WERI-Rb-1 (cell line): ENCODE data around the gene GPR183.
A peak's percentile ranks its signal among the peaks of the same experiment; 100 is the strongest.

Experiments used
- DNase-seq: peaks from one replicate; pipeline ENCODE4 v3.0.0-alpha.2; 2020
- H3K27ac ChIP-seq: fragments of 250-450 bp; sonication (Bioruptor Pico); 2 replicates; pipeline ENCODE4 v1.5.1; 2020; ENCODE audit warnings: mild to moderate bottlenecking, moderate library complexity
- H3K27me3 ChIP-seq: fragments of 250-450 bp; sonication (Bioruptor Pico); 2 replicates; pipeline ENCODE4 v1.5.1; 2021; ENCODE audit warnings: mild to moderate bottlenecking, low read depth, moderate library complexity; ENCODE audit not compliant: insufficient read depth, severe bottlenecking
- H3K36me3 ChIP-seq: fragments of 250-450 bp; sonication (Bioruptor Pico); 2 replicates; pipeline ENCODE4 v1.5.1; 2020; ENCODE audit warnings: mild to moderate bottlenecking, moderate library complexity
- H3K4me3 ChIP-seq: 2 replicates; pipeline ENCODE4 v1.5.1; 2011; ENCODE audit warnings: low read depth, mild to moderate bottlenecking, control low read depth, low read length
- H3K9me3 ChIP-seq: fragments of 250-450 bp; sonication (Bioruptor Pico); 2 replicates; pipeline ENCODE4 v1.5.1; 2021; ENCODE audit warnings: mild to moderate bottlenecking, moderate library complexity; ENCODE audit not compliant: severe bottlenecking
- CTCF ChIP-seq: IDR thresholded peaks from 2 replicates; pipeline ENCODE4 v1.5.1; 2011; ENCODE audit warnings: low read depth, mild to moderate bottlenecking, control low read depth, inconsistent platforms, low read length

The GPR183 gene

GRCh38 chr13:99268822-99269221 lies 38.4 kb downstream of the GPR183 start:
- DNase-seq: no peak
- H3K36me3 ChIP-seq: peaks cover 3% of the 10 kb centered on the region
- no peak overlapping the region for H3K4me3 ChIP-seq
- peaks cover 7% of the 10 kb centered on the region for H3K9me3 ChIP-seq
- H3K27ac ChIP-seq: no peak overlapping the region
- TF ChIP-seq CTCF: no peak
- H3K27me3 ChIP-seq: no peaks in the 10 kb centered on the region

GRCh38 chr13:99267927-99268326 lies 39.3 kb downstream of the GPR183 start:
- no peak for DNase-seq
- Histone ChIP-seq H3K36me3 (peaks cover 6% of the 10 kb centered on the region), H3K27me3 (no peaks in the 10 kb centered on the region), H3K27ac (no peak overlapping the region), H3K9me3 (peaks cover 7% of the 10 kb centered on the region), H3K4me3 (no peak overlapping the region)
- no peak for TF ChIP-seq CTCF

DNA sequence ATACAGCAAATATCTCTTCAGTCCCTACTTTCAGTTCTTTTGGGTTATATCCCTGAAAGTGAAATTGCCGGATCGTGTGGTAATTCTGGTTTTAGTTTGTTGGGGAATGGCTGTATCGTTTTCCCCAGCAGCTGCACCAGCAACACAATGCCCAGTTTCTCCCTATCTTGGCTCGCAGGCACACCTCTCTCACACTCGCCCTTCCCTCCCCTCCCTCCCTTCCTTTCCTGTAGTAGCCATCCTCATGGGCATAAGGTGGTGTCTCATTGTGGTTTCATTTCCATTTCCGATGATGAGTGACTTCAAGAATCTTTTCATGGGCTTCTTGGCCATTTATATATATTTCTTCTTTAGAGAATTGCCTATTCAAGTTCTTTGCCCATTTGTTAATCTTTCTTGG lies 40.4 kb downstream of the GPR183 start:
- TF ChIP-seq CTCF: no peak
- Histone ChIP-seq H3K27me3 (no peaks in the 10 kb centered on the region), H3K4me3 (no peak overlapping the region), H3K9me3 (no peaks in the 10 kb centered on the region), H3K27ac (no peak overlapping the region), H3K36me3 (peaks cover 8% of the 10 kb centered on the region)
- DNase-seq: no peak

GRCh38 chr13:99265821-99266426 lies 41.3 kb downstream of the GPR183 start:
- peak; percentile 58 for TF ChIP-seq CTCF
- no peaks in the 10 kb centered on the region for H3K9me3 ChIP-seq
- DNase-seq: peak; percentile 30
- H3K4me3 ChIP-seq: no peak overlapping the region
- peaks cover 11% of the 10 kb centered on the region for H3K36me3 ChIP-seq
- no peak overlapping the region for H3K27ac ChIP-seq
- H3K27me3 ChIP-seq: no peaks in the 10 kb centered on the region

DNA sequence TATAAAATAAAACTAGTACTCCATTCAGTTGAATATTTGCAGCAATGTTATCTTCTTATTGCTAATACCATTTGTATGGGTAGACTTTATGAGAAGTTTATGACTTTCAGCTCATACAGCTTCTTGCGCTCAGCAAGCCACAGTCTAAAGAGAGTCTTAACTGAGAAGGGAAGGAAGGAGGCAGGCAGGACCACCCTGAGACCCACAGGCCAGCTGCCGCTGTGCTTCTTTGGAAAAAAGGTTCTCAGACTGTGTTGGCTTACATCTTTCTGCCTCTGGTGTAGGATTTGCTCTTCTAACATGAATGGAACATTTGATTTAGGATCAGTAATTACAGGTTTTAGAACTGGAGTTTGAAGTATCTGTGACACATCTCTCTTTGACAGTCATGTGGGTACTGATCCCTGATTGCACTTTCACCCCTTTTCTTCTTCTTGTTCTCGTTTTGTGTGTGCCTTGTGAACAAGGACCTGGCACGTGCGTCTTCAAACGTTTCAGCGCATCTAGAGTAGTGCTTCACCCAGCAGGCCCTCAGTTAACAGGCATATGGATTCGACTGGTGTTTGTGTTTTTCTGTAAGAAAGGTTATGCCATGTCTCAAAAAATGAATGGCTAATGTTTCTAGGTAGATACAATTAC lies 41.9 kb downstream of the GPR183 start:
- no peak for DNase-seq
- peaks cover 11% of the 10 kb centered on the region for H3K36me3 ChIP-seq
- H3K4me3 ChIP-seq: no peak overlapping the region
- H3K27me3 ChIP-seq: no peaks in the 10 kb centered on the region
- no peak for TF ChIP-seq CTCF
- no peak overlapping the region for H3K27ac ChIP-seq
- no peaks in the 10 kb centered on the region for H3K9me3 ChIP-seq

- no peak for DNase-seq
- no peak overlapping the region for H3K4me3 ChIP-seq
- H3K36me3 ChIP-seq: peaks cover 11% of the 10 kb centered on the region
- no peak overlapping the region for H3K27ac ChIP-seq
- H3K27me3 ChIP-seq: no peaks in the 10 kb centered on the region
- H3K9me3 ChIP-seq: no peaks in the 10 kb centered on the region
- no peak for TF ChIP-seq CTCF
Measured at GRCh38 chr13:99264051-99264450, 43.1 kb downstream of the GPR183 start.
